Measurements from ENCODE around the gene TEX22.

- TF ChIP-seq POLR2A (IDR thresholded peaks at IDR 0.05) (no peak), CTCF (IDR thresholded peaks at IDR 0.05) (no peak)
Observed at GRCh38 chr14:105355850-105356604, 42.3 kb upstream of the TEX22 start.
